GM06990 (cell line): Measurements from ENCODE around the gene EFNA3.

Experiments
- DNase-seq: peaks from one replicate; pipeline ENCODE4 v3.0.0-alpha.2; 2011; ENCODE audit not compliant: insufficient read length; ENCODE audit errors: extremely low read depth
- H3K27me3 ChIP-seq: replicated peaks from 2 replicates; pipeline ENCODE4 v1.6.0; 2011; ENCODE audit warnings: low read length; ENCODE audit not compliant: control insufficient read depth, insufficient read depth
- H3K36me3 ChIP-seq: 2 replicates; pipeline ENCODE4 v1.5.1; 2011; ENCODE audit warnings: low read length; ENCODE audit not compliant: control insufficient read depth, insufficient read depth
- H3K4me3 ChIP-seq: replicated peaks from 2 replicates; pipeline ENCODE4 v1.5.1; 2011; ENCODE audit warnings: low read depth, mild to moderate bottlenecking, control low read depth, low read length
- CTCF ChIP-seq: IDR thresholded peaks from 2 replicates; pipeline ENCODE4 v1.5.1; 2011; ENCODE audit warnings: low read length, control low read depth, mild to moderate bottlenecking, inconsistent platforms; ENCODE audit not compliant: insufficient read depth, poor library complexity, severe bottlenecking

Gene EFNA3

DNA sequence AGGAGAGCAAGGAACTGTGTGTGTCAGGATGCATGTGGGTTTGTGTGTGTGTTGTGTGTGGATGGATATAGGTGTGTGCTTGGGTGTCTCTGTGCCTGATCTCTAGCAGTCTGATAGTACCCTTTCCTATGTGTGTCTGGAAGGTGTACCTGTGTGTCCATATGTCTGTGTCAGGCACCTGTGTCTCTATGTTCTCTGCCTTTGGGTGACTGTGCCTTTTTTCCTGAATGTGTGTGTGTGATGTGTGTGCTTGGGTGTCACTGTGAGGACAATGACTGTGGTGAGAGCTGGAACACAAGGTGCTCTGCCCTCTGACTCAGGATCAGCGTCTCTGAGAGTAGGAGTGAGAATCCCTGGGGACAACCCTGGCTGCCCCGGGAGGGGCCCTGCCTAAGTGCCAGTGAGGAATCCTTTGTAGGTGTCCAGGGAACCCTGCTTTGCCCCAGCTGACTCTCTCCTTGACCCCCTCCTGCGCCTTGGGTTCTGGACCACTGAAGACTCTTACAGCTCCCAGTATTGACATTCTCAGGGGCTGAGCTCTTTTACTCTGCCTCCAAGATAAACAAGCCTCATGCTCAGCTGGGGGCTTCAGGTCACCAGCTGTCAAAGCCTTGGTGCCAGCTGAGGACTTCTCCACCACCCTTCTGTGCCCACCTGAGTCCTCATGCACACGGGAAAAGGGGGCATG, 735 bp upstream of the EFNA3 start:
- H3K27me3 ChIP-seq = peaks cover 3% of the 10 kb centered on the region
- no peak for DNase-seq
- H3K36me3 ChIP-seq = no peaks in the 10 kb centered on the region
- no peak overlapping the region for H3K4me3 ChIP-seq
- no peak for TF ChIP-seq CTCF

- no peak for DNase-seq
- H3K27me3 ChIP-seq = peaks cover 5% of the 10 kb centered on the region
- H3K36me3 ChIP-seq = no peaks in the 10 kb centered on the region
- H3K4me3 ChIP-seq = peak overlapping the region; percentile 38; the same call in 1 of the 2 replicates
- TF ChIP-seq CTCF = no peak
Measured at GRCh38 chr1:155079210-155079486, 511 bp downstream of the EFNA3 start.

DNA sequence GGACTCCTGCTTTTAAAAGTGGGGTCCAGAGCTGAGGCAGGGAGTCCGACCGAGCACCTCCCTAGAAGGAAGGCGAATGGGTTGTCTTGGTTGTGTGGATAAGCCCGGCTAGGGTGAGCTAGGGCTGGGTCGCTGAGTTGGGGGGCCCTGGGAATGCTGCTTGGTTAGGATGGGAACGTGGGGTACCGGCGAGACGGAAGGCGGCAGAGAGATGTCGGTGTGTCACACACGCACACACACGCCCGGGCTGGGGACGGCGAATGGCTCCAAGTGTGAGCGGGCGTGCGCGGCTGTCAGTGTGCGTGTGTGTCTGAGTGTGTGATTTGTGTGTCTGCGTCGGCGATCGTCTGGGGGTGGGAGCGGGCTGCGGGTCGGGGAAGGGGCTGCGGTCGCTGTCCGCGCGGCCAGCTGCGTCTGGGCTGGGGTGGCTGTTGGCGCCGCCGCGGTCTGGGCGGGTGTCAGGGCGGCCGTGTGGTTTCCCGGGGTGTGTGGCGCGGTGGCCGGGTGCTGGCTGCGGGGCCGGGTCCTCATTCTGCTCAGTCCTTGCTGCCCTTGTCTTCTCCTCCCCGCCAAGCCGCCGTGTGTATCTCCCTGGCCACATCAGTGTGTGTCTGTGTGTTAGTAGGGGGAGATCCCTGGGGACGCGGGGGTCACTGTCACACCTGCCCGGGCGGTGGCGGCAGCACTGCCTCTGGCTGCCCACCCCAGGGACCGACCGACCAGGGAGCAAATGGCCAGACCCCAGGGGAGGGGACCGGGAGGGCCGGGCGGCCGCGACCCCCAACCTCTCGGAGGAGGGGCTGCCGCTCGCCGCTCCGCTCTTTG, 1.1 kb downstream of the EFNA3 start:
- no peak for TF ChIP-seq CTCF
- DNase-seq = no peak
- H3K27me3 ChIP-seq = peaks cover 5% of the 10 kb centered on the region

DNA sequence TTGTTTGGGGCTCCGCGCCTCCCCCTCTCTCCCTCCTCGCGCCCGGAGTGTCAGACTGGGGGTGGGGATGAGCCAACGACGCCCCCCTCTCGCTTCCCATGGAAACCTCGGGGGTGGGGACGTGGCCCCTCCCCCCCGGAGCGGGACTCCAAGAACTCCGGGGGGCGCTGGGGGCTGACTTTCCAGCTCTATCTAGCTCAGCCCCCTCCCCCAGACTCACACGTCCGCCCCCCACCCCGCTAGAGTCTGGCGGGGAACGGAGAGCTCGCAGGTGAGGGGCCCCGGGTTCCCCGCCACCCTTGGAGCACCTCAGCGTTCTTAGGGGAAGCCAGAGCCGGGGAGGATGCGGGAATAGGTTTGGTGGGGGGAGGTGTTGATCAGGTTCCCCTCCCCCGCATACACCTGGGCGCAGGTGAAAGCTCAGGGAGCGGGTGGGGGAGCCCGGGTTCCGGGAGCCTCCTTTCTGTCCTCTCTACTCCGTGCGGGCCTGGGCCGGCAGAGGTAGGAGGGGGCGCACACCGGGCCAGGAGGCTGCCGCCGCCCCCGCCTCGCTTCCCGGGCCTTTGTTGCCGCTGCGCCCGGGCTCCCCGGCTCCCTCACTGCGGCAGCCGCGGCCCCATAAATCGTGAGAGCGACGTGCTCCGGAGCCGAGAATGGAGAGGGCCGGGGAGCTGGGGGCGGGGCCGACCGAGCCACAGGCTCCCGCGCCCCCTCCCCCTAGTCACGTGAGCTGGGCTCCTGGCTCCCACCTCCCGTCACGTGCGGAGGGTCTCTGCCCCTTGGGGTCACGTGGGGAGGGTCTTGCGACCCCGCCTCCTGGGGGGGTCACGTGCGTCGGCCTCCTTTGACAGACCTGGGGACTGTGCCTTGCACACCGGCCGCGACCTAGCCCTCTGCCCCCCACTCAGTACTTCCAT, 1.9 kb downstream of the EFNA3 start:
- Histone ChIP-seq H3K36me3 (no peaks in the 10 kb centered on the region), H3K4me3 (0 out of 2 replicates have a peak overlapping the region, but pooled peaks have one; percentile 3), H3K27me3 (peaks cover 5% of the 10 kb centered on the region)
- DNase-seq = no peak
- TF ChIP-seq CTCF = no peak

More for the DNA sequence above, 1.1 kb downstream of the EFNA3 start:
- no peak overlapping the region; the same call in 1 of the 2 replicates for H3K4me3 ChIP-seq
- H3K36me3 ChIP-seq = no peaks in the 10 kb centered on the region

DNA sequence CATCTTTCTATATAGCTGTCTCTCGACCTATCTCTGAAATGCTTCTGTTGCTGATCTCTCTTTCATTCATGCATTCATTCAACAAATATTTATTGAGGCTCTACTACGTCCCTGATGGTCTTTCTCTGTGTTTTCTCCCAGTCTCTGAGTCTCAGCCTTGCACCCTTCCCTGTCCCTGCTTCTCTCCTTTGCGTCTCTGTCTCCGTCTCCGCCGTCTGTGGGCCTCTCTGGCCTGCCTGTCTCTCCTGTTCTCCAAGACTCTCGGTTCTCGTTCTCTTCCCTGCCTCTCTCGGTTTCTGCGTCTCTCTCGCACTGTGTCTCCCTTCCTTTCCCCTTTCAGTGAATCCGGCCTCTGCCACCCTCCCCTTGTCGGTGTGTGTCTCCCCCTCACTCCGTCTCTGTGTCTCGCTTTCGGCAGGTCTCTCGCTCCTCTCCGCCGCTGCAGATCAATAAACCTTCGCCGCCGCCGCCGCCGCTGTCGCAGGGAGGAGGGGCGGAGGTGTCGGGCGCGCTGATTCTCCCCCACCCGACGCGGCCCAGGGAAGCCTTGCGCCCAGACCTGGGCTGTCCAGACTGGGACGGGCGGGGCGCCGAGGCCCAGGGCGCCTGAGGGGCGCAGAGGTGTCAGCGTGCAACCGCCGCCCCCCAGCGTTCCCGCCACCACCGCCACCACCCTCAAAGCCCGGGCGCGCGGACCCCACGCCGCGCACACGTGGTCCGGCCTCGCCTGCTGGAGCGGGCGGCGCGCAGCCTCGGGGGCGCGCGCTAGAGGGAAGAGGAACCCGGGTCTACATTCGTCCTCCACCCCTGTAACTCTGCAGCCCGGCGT, 3.0 kb downstream of the EFNA3 start:
- no peak for DNase-seq
- no peaks in the 10 kb centered on the region for H3K36me3 ChIP-seq
- H3K27me3 ChIP-seq = peaks cover 5% of the 10 kb centered on the region
- no peak for TF ChIP-seq CTCF
- H3K4me3 ChIP-seq = no peak overlapping the region
